PFSK-1 (cell line): ENCODE data around the gene RAB21.

Source experiments
- POLR2AphosphoS5 ChIP-seq: IDR thresholded peaks from 2 replicates; pipeline ENCODE4 v1.6.1; 2012; ENCODE audit warnings: low read depth, mild to moderate bottlenecking, control low read depth, low read length, moderate library complexity
- SIN3A ChIP-seq: IDR thresholded peaks from 2 replicates; pipeline ENCODE4 v1.6.1; 2012; ENCODE audit warnings: mild to moderate bottlenecking, low read length, moderate library complexity, borderline replicate concordance; ENCODE audit not compliant: insufficient read depth
- TAF1 ChIP-seq: IDR thresholded peaks from 2 replicates; pipeline ENCODE4 v1.6.1; 2012; ENCODE audit warnings: low read length, control low read depth, borderline replicate concordance; ENCODE audit not compliant: insufficient read depth

- TF ChIP-seq POLR2AphosphoS5 (no peak), TAF1 (no peak), SIN3A (no peak)
Observed at GRCh38 chr12:71710276-71711125, 44.2 kb upstream of the RAB21 start.
